Measurements from ENCODE around the gene PARVA.
A peak's percentile ranks its signal among the peaks of the same experiment; 100 is the strongest.

Gene PARVA

DNA sequence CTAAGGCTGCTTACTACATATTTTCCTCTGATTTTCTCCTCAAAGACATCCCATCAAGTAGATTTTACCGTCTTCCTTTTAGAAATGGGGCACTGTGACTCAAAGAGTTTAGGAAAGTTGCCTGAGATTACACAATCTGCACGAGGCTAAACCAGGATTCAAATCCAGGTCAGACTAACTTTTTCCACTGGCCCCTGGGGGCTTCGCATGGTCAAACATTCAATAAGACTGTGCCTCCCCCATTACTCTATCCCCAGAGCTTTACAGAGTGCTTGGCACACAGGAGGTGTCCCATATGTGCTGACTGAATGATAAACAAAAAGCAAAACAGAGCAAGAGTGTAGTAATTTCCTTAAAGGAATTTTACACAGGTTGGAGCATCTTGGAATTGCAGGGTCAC, 178.8 kb downstream of the PARVA start:
- DNase-seq (ENCODE audit: low spot score): no peak

DNA sequence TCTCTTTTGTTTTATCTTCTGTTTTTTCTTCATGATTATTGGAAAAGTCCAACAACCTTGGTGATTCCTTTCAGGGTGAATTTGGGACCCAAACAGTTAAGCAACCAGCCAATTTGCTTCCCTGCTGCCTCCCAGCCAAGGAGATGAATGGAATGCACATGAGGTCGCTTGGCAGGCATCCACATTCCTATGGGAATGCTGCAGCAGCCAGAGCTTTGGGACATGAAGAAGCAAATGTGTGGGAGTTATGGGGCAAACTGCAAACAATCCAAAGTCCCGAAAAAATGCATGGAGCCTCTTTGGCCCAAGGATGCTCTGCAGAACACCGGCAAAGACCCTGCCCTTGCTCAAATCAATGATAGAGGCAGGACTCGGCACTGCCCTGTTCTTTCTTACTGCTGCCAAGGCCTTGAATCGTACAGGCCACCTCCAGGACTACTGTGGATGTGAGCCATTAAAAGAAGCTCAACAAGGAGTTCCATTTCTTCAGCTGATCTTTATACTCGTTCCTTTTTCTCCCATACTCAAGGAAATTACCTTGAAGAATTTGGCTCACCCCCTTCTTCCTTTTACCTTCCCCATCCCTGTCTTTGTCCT, 179.5 kb downstream of the PARVA start:
- peak; percentile 49 for DNase-seq (ENCODE audit: low spot score)

DNA sequence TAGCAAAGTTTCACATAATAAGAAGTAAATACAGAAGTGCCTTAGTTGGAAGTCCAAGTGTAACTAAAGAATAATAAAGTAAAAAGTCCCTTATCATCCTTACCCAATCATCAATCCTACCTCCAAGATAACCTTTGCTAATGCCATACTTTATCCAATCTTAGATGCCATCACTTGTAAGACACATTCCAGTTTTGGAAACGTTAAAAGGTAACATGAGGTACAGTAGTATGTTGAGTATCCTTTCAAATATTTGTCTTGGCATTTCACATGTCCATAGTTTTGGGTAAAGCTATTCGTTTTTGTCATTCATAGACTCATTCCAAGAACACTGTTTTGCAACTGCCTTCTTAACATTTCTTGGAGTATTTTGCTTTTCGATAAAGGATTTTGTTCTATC, 181.6 kb downstream of the PARVA start:
- no peak for DNase-seq (ENCODE audit: low spot score)

DNA sequence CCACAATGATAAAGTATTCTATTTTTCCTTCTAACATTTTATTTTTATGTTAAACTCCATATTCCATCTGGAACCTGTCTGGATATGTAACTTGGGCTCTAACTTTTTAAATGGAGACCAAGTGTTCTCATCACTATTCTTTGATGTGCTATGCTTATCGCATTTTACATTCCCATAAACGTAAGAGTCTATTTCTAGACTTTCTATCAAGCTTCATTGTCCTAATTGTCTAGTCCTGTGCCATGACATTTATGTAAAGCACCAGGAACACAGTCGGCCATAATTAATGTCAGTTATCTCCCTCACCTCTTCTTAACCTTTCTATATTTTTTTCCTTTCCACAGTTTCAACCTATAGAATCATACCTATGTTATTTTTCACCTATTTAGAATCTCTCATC, 183.0 kb downstream of the PARVA start:
- no peak for DNase-seq (ENCODE audit: low spot score)

DNA sequence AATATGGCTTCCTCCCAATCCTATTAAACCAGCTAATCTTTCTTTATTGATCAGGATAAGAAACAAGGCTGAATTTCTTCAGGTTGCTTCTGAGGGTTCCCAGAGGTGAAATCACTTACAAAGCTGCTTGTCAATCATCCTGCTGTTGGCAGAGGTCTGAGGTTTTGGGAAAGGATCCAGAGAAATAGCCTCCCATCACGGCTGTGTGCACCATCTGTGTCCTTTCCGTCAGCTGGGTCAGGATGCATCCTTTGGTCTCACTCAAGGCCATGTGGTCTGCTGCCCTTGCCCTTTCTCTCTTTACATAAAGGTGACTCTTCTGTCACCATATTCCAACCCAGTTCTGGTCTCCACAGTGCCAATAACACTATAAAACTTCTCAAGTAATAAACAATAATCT, 183.5 kb downstream of the PARVA start:
- no peak for DNase-seq (ENCODE audit: low spot score)

DNA sequence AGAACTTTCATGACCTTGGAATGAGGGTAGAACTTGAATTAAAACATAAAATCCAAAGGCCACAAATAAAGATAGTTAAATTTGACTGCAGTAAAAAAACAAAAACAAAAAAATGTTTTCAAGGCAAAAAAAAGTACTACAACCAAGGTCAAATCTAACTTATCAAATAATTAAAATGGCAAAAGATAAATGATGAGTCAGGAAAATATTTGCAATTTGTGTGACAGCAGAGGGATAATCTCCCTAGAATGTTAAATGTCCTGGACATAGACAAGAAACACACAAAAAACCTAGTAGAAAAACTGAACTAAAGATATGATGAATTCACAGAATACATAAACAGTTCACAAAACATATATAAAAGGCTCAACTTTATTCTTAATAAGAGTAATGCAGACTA, 186.6 kb downstream of the PARVA start:
- no peak for DNase-seq (ENCODE audit: low spot score)

DNA sequence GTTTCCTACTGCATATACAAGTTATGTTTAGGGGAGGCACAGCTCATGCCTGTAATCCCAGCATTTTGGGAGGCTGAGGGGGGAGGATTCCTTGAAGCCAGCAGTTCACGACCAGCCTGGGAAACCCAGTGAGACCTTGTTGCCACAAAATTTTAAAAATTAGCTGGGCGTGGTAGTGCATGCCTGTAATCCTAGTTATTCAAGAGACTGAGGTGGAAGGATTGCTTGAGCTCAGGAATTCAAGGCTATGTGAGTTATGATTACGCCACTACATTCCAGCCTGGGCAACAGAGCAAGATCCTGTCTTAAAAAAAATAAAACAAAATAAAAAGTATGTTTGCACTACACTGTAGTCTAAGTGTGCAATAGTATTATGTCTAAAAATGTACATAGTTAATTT, 188.0 kb downstream of the PARVA start:
- DNase-seq (ENCODE audit: low spot score): no peak

DNA sequence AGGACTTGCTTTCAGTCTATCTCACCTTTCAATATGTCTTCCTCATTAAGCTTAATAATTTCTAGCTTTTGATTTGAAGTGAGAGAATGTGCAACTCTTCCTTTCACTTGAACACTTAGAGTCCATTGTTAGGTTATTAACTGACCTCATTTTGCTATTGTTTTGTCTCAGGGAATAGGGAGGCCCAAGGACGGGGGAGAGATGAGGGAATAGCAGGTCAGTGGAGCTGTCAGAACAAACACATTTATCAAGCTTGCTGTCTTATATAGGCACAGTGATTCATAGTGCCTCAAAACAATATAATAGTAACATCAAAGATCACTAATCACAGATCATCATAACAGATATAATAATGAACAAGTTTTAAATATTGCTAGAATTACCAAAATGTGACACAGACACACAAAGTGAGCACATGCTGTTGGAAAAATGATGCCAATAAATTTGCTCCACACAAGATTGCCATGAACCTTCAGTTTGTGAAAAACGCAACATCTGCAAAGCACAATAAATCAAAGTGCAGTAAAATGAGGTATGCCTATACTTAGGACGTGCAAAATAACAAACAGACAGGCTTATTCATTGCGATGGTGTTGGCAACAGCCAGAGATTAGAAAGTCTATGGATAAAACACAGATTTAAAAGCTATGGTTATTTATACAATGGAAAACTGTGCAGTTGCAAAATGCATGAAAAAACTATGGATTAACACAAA, 190.5 kb downstream of the PARVA start:
- no peak for DNase-seq (ENCODE audit: low spot score)

DNA sequence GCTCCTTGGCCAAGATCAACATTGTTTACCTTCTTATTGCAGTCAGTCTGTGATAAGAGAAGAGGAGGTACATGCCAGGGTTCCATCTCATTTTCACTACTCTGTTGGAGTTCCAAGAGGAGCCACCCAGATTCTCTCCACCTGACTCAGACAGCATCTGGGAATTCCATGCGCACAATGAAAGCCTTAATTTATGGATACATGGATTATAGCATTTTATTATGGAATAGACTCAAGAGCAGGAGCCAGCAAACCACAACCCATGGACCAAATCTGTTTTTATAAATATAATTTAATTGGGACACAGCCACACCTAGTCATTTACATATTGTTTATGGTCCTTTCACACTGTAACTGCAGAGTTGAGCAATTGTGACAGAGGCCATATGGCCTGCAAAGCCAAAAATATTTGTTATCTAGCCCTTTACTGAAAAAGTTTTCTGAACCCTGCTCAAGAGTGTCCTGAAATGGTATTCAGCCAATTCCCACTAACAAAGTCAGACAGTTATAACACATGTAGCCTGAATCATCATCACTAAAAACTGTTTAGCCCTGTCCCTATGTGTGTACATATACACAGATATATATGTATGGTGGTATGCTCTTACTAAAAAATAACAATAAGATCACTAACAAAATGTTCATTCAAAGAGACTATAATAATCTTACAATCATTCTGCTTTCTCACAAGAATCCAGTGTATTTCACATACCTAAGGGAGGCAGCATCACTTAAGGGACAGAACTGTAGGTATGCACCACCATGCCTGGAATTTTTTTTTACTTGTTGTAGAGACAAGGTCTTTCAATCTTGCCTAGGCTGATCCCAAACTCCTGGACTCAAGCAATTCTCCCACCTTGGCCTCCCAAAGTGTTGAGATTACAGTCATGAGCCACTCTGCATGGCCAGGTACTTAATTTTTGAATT, 192.4 kb downstream of the PARVA start:
- no peak for DNase-seq (ENCODE audit: low spot score)

DNA sequence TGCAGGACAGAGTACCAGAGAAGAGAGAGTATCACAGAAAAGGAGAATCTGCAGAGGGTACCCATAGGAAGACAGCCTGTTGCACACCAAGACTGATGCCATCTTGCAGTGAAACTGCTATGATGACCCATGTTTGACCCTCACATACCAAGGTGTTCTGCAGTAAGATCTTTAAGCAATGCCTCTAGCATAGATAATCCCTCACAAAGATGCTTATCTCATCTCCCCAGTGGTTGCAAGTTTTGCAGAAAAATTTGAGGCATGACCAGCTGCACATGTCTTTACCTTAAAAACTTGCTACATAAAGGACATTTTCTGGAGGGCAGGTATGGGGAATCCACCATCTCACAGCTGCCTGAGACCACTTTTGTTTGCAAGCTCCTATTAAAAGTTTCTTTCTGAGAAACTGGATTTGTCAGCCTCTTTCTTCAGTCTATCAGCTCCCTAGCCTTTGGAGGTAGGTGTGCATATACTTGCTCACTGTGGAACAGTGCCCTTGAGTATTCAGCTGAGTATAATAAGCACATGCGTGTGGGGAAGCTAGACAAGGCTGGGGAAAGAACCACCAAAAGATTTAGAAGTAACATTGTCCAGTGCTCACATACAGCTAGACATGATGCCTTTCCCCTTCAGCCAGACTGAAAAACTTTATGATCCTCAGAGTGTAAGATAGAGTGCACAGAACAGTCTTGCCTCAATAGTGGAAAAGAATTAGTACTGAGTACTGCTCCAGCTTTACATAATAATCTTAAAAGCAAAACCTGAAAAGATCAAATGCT, 196.5 kb downstream of the PARVA start:
- no peak for DNase-seq (ENCODE audit: low spot score)

DNA sequence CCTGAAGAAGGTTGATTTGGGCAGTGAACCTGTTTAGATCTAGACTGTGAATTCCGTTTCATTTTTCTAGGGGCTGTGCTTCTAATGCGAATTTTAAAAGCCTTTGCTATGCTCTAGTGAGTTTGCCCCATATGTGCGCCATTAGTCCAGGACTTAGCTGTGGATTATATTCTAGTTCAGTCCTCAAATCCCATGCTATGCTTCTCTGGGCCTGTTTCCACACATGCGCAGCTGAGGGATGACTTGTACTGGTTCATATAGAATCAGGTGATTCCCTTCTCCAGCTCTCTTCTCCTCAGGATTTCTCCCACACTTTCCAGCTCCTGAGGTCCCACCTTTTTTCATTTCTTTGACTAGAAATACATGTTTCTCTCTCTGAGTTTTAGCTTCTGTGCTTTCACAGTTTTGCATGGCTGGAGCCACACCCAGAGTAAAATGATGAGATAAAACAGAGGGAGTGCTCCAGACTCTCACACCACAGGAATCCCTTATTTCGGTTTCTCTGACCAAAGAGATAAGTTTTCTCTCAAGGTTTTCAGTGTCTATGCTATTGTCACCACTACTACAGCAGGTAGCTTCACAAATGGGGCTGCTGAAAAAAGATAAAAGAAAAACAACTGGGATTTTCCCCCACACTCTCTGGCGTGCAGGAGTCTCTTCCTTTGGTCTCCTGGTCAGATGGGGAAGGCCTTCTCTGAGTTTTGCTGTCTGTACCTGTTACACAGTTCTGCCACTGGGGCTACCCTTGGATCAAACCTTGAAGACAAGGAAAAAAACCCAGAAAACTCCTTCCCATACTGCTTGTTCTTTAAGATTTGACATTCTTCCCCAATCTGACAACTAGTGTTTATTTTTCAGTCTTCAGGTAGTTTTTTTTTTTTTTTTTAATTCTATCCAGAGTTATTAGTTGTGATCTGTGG, 200.6 kb downstream of the PARVA start:
- DNase-seq (ENCODE audit: low spot score): no peak

DNA sequence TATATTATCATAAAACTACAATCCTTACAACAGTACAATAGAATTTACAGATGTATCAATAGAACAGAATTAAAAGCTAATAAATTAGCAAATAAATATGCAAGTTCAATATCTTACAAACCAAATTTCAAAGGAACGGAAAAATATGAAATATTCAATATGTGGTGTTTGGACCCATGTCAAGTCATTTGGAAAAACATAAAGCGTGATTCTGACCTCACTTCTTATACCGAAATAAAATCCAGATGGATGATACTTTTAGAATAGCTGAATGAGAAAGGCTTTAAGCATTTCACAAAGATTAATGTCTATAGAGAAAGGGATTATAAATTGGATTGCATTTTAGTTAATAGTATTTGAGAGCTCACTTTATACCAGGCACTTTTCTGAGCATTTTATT, 204.0 kb downstream of the PARVA start:
- DNase-seq (ENCODE audit: low spot score): no peak

DNA sequence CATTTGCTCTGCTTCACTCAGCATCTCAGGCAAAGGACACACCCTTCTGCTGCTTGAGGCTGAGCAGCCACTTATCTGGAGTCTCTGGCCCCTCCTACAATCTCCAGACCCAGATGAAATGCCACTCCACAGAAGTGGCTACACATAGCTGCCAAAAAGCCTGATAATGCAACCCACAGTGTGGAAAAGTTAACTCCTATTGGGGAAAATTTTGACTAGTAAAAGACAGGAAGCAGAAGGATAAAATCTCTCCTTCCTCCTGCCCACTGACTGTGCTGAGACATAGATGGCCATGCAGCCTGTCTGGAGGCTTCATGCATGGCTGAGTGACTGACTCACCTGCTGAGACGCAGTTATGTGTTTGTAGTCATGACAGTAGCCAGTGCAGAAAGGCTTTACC, 204.6 kb downstream of the PARVA start:
- DNase-seq (ENCODE audit: low spot score): peak; percentile 51

Measured in SW480 (cell line).